K562 (cell line): Measurements from ENCODE around the gene UBR1. TPM values are rescaled to one million over a fixed set of nuclear protein-coding genes. Genes with fewer than 3 reads are reported as not detected.

Source experiments
- ATAC-seq: fragments of 200-7000 bp; cut with Tn5 transposase; 3 replicates; pipeline ENCODE4 v1.9.1; 2020; ENCODE audit warnings: moderate library complexity
- BruUV-seq: library from RNA; stranded (reverse); fragments of 400-500 nt; replicated peaks from 2 replicates; lab custom pipeline; 2021; lab: Mats Ljungman, UMichigan
- CTCF ChIA-PET: fragments of 300-600 bp; formaldehyde crosslinking; extraction: SDS; loops from one replicate; lab custom pipeline; 2021; ENCODE audit warnings: low intra/inter-chr PET ratio; lab: Yijun Ruan, JAX
- POLR2A ChIA-PET: fragments of 300-600, 350-650 bp; sonication (Branson Sonifier 250); formaldehyde crosslinking; extraction: SDS; loops from one replicate; lab custom pipeline; 2021; ENCODE audit warnings: antibody characterized with exemption, inconsistent platforms; lab: Yijun Ruan, JAX
- DNase-seq, 4 experiments: peaks; one replicate each; pipeline versions ENCODE4 v3.0.0 to v3.0.0-alpha.2; 2011 to 2018; ENCODE audit warnings: low spot score in 3 of 4, mixed read lengths in 3 of 4; ENCODE audit errors: extremely low read depth in 1 of 4
- FAIRE-seq: peaks from 2 replicates; lab custom pipeline; 2011; peaks lifted over from hg19 to GRCh38; lab: Jason Lieb, UNC
- H2AFZ ChIP-seq: 2 replicates; pipeline ENCODE4 v1.6.0; 2011; ENCODE audit warnings: low read depth, low read length, control low read depth, inconsistent platforms
- H3K27ac ChIP-seq: fragments of 200-600 bp; 3 replicates; pipeline ENCODE4 v1.8.0; 2011; ENCODE audit warnings: low read depth, mild to moderate bottlenecking, control low read depth, inconsistent platforms, low read length, moderate library complexity, mixed read lengths; ENCODE audit errors: extremely low read depth
- H3K27me3 ChIP-seq, 2 experiments: fragments of 300-600 bp in 1 of 2; 2 replicates in 1 of 2; 3 replicates in 1 of 2; pipeline versions ENCODE4 v1.6.0 to v1.8.0; 2011; ENCODE audit warnings: inconsistent platforms in 2 of 2, low read length in 2 of 2, mild to moderate bottlenecking in 1 of 2, mixed read lengths in 1 of 2, moderate library complexity in 1 of 2; ENCODE audit not compliant: control insufficient read depth in 2 of 2, insufficient read depth in 2 of 2
- H3K36me3 ChIP-seq: fragments of 300-600 bp; 3 replicates; pipeline ENCODE4 v1.8.0; 2011; ENCODE audit warnings: mild to moderate bottlenecking, low read length, inconsistent platforms; ENCODE audit not compliant: control insufficient read depth, insufficient read depth
- H3K4me1 ChIP-seq, 2 experiments: fragments of 200-600 bp in 1 of 2; replicated peaks in 1 of 2; 2 replicates in 1 of 2; 3 replicates in 1 of 2; pipeline versions ENCODE4 v1.5.1 to v1.8.0; 2011; ENCODE audit warnings: inconsistent platforms in 2 of 2, low read length in 2 of 2, mild to moderate bottlenecking in 1 of 2, mixed read lengths in 1 of 2, moderate library complexity in 1 of 2; ENCODE audit not compliant: control insufficient read depth in 2 of 2, insufficient read depth in 2 of 2
- H3K4me2 ChIP-seq: 2 replicates; pipeline ENCODE4 v1.6.1; 2011; ENCODE audit warnings: low read length, control low read depth, inconsistent platforms, mixed read lengths; ENCODE audit not compliant: insufficient read depth
- H3K4me3 ChIP-seq: fragments of 200-600 bp; sonication (generic), shearing (Covaris generic); 2 replicates; pipeline ENCODE4 v1.5.1; 2016; ENCODE audit warnings: control low read depth, inconsistent platforms
- H3K79me2 ChIP-seq: fragments of 200-600 bp; 3 replicates; pipeline ENCODE4 v1.8.0; 2011; ENCODE audit warnings: low read length, inconsistent platforms; ENCODE audit not compliant: control insufficient read depth, insufficient read depth
- H3K9ac ChIP-seq, 2 experiments: 2 replicates each; pipeline versions ENCODE4 v1.6.0 to v1.6.1; 2011; ENCODE audit warnings: low read depth in 2 of 2, low read length in 2 of 2, control low read depth in 1 of 2, inconsistent platforms in 1 of 2, mild to moderate bottlenecking in 1 of 2, mixed read lengths in 1 of 2; ENCODE audit not compliant: insufficient read depth in 1 of 2
- H3K9me1 ChIP-seq: one replicate; pipeline ENCODE4 v1.6.0; 2011; ENCODE audit warnings: inconsistent platforms, mild to moderate bottlenecking, low read length, moderate library complexity; ENCODE audit not compliant: control insufficient read depth, insufficient read depth
- H3K9me3 ChIP-seq: replicated peaks from 2 replicates; pipeline ENCODE4 v1.5.1; 2011; ENCODE audit warnings: low read depth, low read length, inconsistent platforms; ENCODE audit not compliant: control insufficient read depth, insufficient read depth
- H4K20me1 ChIP-seq: replicated peaks from 2 replicates; pipeline ENCODE4 v1.6.1; 2011; ENCODE audit warnings: low read length, inconsistent platforms, mixed read lengths; ENCODE audit not compliant: control insufficient read depth, insufficient read depth
- CEBPB ChIP-seq: fragments of 450-650 bp; IDR thresholded peaks from 2 replicates; pipeline ENCODE4 v1.6.1; 2016; ENCODE audit warnings: missing genetic modification characterization, missing compliant biosample characterization
- ZNF197 ChIP-seq: fragments of 200-800 bp; sonication (Bioruptor generic); IDR thresholded peaks from 2 replicates; pipeline ENCODE4 v1.6.1; 2016; ENCODE audit warnings: low read depth, missing genetic modification characterization, missing compliant biosample characterization
- WGBS: fragments of 100-300 bp; shearing (Covaris generic); methylation state at CpG from one replicate; pipeline ENCODE4 v1.1.6; 2016; ENCODE audit warnings: low coverage, mixed read lengths; ENCODE audit not compliant: insufficient coverage; ENCODE audit errors: missing lambda C conversion rate; 5-methylcytosine and 5-hydroxymethylcytosine counted together
- in situ Hi-C: fragments of 300-500 bp; cut with MboI; formaldehyde crosslinking; loops from 4 replicates; pipeline ENCODE4 v1.15.0; 2018; ENCODE audit warnings: inconsistent platforms, mixed read lengths
- intact Hi-C: fragments of 100-400 bp; cut with micrococcal nuclease; formaldehyde crosslinking; loops from 2 replicates; pipeline ENCODE4 v1.14.2; 2022
- polyA plus RNA-seq, 8 experiments: library from polyadenylated mRNA; depleted of rRNA in 4 of 8; stranded (reverse) in 5 of 8; unstranded in 3 of 8; fragments of >200 nt; fragmentation: Nextera tagmentation in 2 of 8; fragmentation: Illumina TruSeq in 1 of 8; extraction: Ambion mirVana in 2 of 8; extraction: Trizol in 1 of 8; gene quantifications; 2 replicates each; pipeline versions ENCODE4 v1.2.1 to v1.2.3, GENCODE V29; 2011 to 2014; ENCODE audit warnings: inconsistent platforms in 1 of 8, missing spikeins in 1 of 8
- total RNA-seq, 7 experiments: library from RNA; depleted of rRNA in 6 of 7; stranded (reverse); fragments of >200 nt in 6 of 7; fragmentation: Illumina TruSeq in 2 of 7; extraction: Trizol in 2 of 7; gene quantifications; 2 replicates each; pipeline versions ENCODE4 v1.2.1 to v1.2.3, GENCODE V29; 2011 to 2021; ENCODE audit warnings: low replicate concordance in 1 of 7
- TF ChIP-seq, protein P1 (sequence below): fragments of 250-450 bp; sonication (Bioruptor Pico); IDR thresholded peaks from 2 replicates; pipeline ENCODE4 v1.8.0; 2021; ENCODE audit warnings: borderline replicate concordance, mild to moderate bottlenecking, moderate library complexity; ENCODE audit not compliant: poor library complexity, severe bottlenecking

The UBR1 gene
- total and polyA plus RNA-seq, 9 of the 15 experiments (the other 6 are each of a cell fraction or from before 2014, with no cell fraction given) = 5.8 to 30.7 (median 15.3) TPM

DNA sequence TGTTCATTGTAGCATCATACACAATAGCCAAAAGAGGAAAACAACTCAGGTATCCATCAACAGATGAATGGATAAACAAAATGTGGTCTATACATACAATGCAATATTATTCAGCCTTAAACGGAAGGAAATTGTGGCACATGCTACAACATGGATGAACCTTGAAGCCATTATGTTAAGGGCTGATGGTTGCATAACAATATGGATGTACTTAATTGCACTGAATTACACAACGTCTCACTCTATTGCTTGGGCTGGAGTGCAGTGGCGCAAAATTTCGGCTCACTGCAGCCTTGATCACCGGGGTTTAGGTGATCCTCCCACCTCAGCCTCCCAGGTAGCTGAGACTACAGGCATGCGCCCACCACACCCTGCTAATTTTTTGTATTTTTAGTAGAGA is 20.5 kb upstream of the UBR1 start:
- H3K79me2 ChIP-seq = no peaks in the 10 kb centered on the region
- no peaks in the 10 kb centered on the region for H3K27me3 ChIP-seq
- DNase-seq (no peak), ATAC-seq (no peak), FAIRE-seq (no peak)
- no peaks in the 10 kb centered on the region for H3K36me3 ChIP-seq
- peaks cover 10 to 12% of the 10 kb centered on the region in 2 experiments; a peak in 4 of 5 replicates for H3K4me1 ChIP-seq
- WGBS = 49% methylated on average over 6 of the region's 6 CpGs
- H3K9me3 ChIP-seq = 0 out of 2 replicates have a peak, but pooled peaks cover 3% of the 10 kb centered on the region
- H3K4me3 ChIP-seq = no peak overlapping the region
- H3K27ac ChIP-seq = no peak overlapping the region
- no peaks in the 10 kb centered on the region for H3K9me1 ChIP-seq
- no peaks in the 10 kb centered on the region for H4K20me1 ChIP-seq
- in situ Hi-C loops (no loop called here), intact Hi-C loops (no loop called here)
- CTCF ChIA-PET = no interaction called here
- no peak overlapping the region for H3K4me2 ChIP-seq
- no peak overlapping the region for H3K9ac ChIP-seq
- BruUV-seq = no TSS peak
- POLR2A ChIA-PET = no interaction called here
- 0 out of 2 replicates have a peak, but pooled peaks have one; percentile 16 for TF ChIP-seq CEBPB (tag)
- TF ChIP-seq, protein P1, sequence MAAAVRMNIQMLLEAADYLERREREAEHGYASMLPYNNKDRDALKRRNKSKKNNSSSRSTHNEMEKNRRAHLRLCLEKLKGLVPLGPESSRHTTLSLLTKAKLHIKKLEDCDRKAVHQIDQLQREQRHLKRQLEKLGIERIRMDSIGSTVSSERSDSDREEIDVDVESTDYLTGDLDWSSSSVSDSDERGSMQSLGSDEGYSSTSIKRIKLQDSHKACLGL (CRISPR knock-in tag) = no peak
- H2AFZ ChIP-seq = no peak overlapping the region

DNA sequence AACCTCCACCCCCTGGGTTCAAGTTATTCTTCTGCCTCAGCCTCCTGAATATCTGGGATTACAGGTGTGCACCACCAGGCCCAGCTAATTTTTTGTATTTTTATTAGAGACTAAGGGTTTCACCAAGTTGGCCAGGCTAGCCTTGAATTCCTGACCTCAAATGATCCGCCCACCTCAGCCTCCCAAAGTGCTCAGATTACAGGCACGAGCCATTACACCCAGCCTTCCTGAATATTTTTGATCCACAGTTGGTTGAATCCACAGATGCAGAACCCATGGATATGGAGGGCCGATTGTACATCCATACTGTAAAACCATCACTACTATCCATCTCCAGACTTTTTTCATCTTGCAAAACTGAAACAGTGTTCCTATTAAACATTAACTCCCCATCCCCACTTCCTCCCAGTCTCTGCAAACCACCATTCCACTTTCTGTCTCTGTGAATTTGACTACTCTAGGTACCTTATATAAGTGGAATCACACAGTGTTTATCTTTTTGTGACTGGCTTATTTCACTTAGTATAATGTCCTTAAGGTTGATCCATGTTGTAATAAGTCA is 19.3 kb upstream of the UBR1 start:
- FAIRE-seq = no peak
- H4K20me1 ChIP-seq = no peaks in the 10 kb centered on the region
- H3K4me3 ChIP-seq = no peak overlapping the region
- ATAC-seq = no peak
- H3K4me1 ChIP-seq = peaks cover 10 to 12% of the 10 kb centered on the region in 2 experiments; a peak in 4 of 5 replicates
- no peaks in the 10 kb centered on the region for H3K36me3 ChIP-seq
- BruUV-seq = no TSS peak
- no peaks in the 10 kb centered on the region for H3K79me2 ChIP-seq
- POLR2A ChIA-PET = interaction anchor here (0.6 kb wide), 1 partner anchor 62 kb away, joined by 3 read pairs; no protein-coding TSS in a partner anchor
- no peak overlapping the region for H3K4me2 ChIP-seq
- no peaks in the 10 kb centered on the region for H3K9me1 ChIP-seq
- no peaks in the 10 kb centered on the region for H3K27me3 ChIP-seq
- intact Hi-C loops (no loop called here), in situ Hi-C loops (no loop called here)
- no peak overlapping the region for H2AFZ ChIP-seq
- no peak overlapping the region for H3K9ac ChIP-seq
- H3K27ac ChIP-seq = no peak overlapping the region
- no peak for TF ChIP-seq ZNF197 (CRISPR knock-in tag)
- no peak for DNase-seq
- H3K9me3 ChIP-seq = 0 out of 2 replicates have a peak, but pooled peaks cover 3% of the 10 kb centered on the region
- CTCF ChIA-PET = no interaction called here
- 44% methylated on average over 3 of the region's 3 CpGs for WGBS
